Muscle layer of duodenum (tissue), 2 donors: ENCODE measurements around the gene CUL9.
"Not testable (repeated sequence)": the region's sequence is repeated elsewhere in the genome, so short reads cannot be mapped to it uniquely, and the experiment has no call there.

Experiments
- H3K27ac ChIP-seq: one replicate; pipeline ENCODE4 v1.7.0; 2013; ENCODE audit warnings: mild to moderate bottlenecking, low read length
- H3K27me3 ChIP-seq: one replicate; pipeline ENCODE4 v1.7.0; 2013; ENCODE audit warnings: low read depth, mild to moderate bottlenecking, control low read depth, low read length
- H3K36me3 ChIP-seq, 2 donors: one replicate each; pipeline ENCODE4 v1.7.0; 2013; ENCODE audit warnings: low read length in 2 of 2, control low read depth in 1 of 2, mild to moderate bottlenecking in 1 of 2; ENCODE audit not compliant: insufficient read depth in 2 of 2, control insufficient read depth in 1 of 2
- H3K4me1 ChIP-seq, 2 donors: one replicate each; pipeline ENCODE4 v1.7.0; 2013; ENCODE audit warnings: low read length in 2 of 2, mild to moderate bottlenecking in 2 of 2, control low read depth in 1 of 2, moderate library complexity in 1 of 2; ENCODE audit not compliant: insufficient read depth in 2 of 2, control insufficient read depth in 1 of 2
- H3K4me3 ChIP-seq, 2 donors: one replicate each; pipeline ENCODE4 v1.7.0; 2013; ENCODE audit warnings: low read length in 2 of 2, low read depth in 1 of 2, mild to moderate bottlenecking in 1 of 2
- H3K9me3 ChIP-seq, 2 donors: one replicate each; pipeline ENCODE4 v1.7.0; 2013; ENCODE audit warnings: low read length in 2 of 2, control low read depth in 1 of 2, mild to moderate bottlenecking in 1 of 2; ENCODE audit not compliant: control insufficient read depth in 1 of 2
- donor health status: healthy.

Gene CUL9

DNA sequence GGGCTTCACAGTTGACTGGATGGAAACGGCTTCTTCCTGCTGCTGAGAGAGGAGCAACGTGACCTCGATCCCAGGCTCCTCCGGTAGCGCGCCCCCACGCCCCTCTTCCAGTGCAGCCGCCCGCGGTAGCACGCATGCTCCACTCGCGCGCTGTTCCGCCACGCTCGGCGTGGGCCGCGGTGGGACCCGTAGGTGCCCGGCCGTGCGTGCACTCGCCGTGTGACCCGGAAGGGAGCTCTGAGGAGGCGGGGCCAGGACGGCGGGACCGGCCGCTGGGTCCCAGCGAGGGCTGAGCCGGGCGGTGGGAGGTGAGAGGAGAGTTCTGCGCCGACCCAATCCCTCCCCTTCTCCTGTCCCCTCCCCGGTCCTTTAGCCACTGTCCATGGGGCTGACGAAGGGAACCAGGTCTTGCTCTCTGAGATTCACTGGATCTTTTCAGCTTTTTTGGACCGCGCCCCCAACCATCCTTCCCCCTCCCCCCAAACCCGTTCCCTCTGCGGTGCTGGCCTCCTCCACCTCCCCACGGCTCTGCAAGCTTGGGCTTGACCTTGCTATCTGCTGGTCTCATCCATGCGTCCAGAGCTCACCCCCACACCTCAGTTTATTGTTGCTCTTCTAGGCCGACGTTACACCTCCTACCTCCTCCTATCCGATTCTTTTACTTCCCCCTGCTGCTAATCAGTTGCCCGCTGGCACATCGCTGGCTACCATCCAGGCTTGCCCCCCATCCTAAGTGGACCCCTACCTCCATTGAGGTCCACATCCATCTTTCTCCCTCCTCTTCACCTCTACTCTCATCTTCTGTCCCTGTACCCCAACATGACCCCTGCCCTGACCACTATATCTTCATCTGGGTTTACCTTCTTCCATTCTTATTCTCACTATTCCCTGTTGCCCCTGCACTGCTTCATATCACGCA lies at the start of gene CUL9:
Gene CUL9 (plus strand): TSS at position 255 of the 919 bp plus-strand sequence. CDS start 2,115 bp downstream, outside the sequence.
- H3K27me3 ChIP-seq = no peaks in the 10 kb centered on the region

DNA sequence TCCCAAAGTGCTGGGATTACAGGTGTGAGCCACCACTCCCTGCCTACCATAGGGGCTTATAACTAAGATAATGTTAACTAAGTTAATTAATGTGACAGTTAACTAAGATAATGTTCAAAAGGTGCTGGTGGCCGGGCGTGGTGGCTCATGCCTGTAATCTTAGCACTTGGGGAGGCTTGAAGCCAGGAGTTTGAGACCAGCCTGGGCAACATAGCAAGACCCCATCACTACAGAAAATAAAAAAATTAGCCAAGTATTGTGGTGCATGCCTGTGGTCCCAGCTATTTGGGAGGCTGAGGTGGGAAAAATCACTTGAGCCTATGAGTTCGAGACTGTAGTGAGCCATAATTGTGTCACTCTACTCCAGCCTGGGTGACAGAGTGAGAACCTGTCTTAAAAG lies 43.7 kb upstream of the CUL9 start:
- Histone ChIP-seq H3K27me3 (no peaks in the 10 kb centered on the region), H3K36me3 (no peaks in the 10 kb centered on the region), H3K9me3 (no peaks in the 10 kb centered on the region), H3K4me1 (peaks cover 0 to 3% of the 10 kb centered on the region in 2 donors), H3K27ac (no peak overlapping the region), H3K4me3 (no peak overlapping the region)

More for the DNA sequence above, at the start of gene CUL9:
- peak within 1 kb of the TSS; percentile 85 for H3K27ac ChIP-seq
- H3K4me3 ChIP-seq = peak within 1 kb of the TSS; percentile 80 to 85
- H3K9me3 ChIP-seq = no peaks in the 10 kb centered on the region
- peaks cover 39 to 55% of the 10 kb centered on the region in 2 donors for H3K36me3 ChIP-seq
- H3K4me1 ChIP-seq = peaks cover 0 to 29% of the 10 kb centered on the region in 2 donors

DNA sequence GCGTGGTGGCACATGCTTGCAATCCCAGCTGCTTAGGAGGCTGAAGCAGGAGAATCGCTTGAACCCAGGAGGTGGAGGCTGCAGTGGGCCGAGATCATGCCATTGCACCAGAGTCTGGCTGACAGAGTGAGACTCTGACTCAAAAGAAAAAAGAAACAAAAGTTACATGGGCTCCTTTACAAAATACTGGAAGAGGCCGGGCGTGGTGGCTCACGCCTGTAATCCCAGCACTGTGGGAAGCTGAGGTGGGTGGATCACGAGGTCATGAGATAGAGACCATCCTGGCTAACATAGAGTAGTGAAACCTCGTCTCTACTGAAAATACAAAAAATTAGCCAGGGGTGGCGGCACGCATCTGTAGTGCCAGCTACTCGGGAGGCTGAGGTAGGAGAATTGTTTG lies 42.0 kb upstream of the CUL9 start:
- not testable (repeated sequence) for H3K27ac ChIP-seq, H3K36me3 ChIP-seq, H3K27me3 ChIP-seq, H3K9me3 ChIP-seq, H3K4me3 ChIP-seq
- peaks cover 0 to 12% of the 10 kb centered on the region in 2 donors for H3K4me1 ChIP-seq

DNA sequence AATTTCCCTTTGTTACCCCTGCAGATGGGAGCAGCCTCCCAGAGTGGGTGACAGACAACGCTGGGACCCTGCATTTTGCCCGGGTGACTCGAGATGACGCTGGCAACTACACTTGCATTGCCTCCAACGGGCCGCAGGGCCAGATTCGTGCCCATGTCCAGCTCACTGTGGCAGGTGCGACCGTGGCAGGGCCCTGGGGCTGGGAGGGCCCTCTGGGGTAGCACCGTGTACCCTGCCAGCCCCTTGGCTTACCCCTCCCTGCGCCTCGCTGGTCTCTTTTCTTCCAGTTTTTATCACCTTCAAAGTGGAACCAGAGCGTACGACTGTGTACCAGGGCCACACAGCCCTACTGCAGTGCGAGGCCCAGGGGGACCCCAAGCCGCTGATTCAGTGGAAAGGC lies 40.4 kb upstream of the CUL9 start:
- Histone ChIP-seq H3K36me3 (peaks cover 0 to 4% of the 10 kb centered on the region in 2 donors), H3K4me1 (peaks cover 0 to 12% of the 10 kb centered on the region in 2 donors), H3K27me3 (no peaks in the 10 kb centered on the region), H3K27ac (no peak overlapping the region), H3K4me3 (no peak overlapping the region), H3K9me3 (no peaks in the 10 kb centered on the region)

DNA sequence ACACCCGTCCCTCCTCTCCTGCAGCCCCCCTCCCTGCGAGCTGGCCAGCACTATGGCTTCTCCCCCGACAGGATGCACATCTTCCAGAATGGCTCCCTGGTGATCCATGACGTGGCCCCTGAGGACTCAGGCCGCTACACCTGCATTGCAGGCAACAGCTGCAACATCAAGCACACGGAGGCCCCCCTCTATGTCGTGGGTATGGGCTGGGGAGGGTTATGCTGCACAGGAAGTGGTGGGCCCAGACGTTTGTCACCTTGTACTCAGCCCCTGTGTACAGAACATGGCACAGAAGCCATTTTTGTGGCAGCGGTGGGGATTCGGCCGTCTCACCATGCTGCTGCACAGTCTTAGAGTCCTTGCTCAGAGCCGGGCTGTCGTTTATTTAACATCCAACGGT lies 39.9 kb upstream of the CUL9 start:
- Histone ChIP-seq H3K27me3 (no peaks in the 10 kb centered on the region), H3K27ac (no peak overlapping the region), H3K9me3 (no peaks in the 10 kb centered on the region), H3K4me1 (peaks cover 0 to 12% of the 10 kb centered on the region in 2 donors), H3K4me3 (no peak overlapping the region), H3K36me3 (peaks cover 0 to 4% of the 10 kb centered on the region in 2 donors)

DNA sequence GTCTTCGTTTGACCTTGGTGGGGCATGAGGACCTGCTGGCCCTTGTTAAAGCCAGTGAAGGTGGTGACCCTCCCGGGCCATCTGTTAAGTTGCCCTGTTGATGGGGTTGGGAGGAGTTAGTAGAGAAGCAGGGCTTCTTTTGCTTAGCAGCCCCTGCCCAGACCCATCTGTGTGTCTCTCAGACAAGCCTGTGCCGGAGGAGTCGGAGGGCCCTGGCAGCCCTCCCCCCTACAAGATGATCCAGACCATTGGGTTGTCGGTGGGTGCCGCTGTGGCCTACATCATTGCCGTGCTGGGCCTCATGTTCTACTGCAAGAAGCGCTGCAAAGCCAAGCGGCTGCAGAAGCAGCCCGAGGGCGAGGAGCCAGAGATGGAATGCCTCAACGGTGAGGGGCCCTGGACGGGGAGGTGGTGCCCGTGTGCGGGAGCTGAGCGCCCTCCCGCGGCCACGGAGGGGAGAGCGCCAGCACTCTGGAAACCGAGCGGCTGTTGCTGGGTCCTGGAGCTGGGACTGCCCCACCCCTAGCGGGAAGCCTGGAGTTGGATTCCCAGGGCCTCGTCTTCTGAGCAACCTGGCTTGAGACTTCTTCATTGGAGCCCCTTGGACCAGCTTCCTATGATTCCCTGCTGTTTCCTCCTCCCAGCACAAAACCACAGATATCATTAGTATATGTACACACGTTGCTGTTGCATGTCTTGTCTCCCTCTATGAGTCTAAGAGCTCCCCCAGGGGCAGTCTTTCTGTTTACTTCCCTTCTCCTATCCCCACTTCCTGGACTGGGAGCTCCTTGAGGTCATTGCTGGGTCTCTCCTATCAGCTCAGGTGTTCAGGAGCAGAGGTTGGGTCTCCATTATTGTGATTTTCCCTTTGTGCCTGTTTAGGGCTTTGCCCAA lies 38.5 kb upstream of the CUL9 start:
- Histone ChIP-seq H3K36me3 (peaks cover 0 to 4% of the 10 kb centered on the region in 2 donors), H3K27ac (no peak overlapping the region), H3K9me3 (no peaks in the 10 kb centered on the region), H3K4me3 (no peak overlapping the region), H3K4me1 (peaks cover 0 to 12% of the 10 kb centered on the region in 2 donors), H3K27me3 (no peaks in the 10 kb centered on the region)

DNA sequence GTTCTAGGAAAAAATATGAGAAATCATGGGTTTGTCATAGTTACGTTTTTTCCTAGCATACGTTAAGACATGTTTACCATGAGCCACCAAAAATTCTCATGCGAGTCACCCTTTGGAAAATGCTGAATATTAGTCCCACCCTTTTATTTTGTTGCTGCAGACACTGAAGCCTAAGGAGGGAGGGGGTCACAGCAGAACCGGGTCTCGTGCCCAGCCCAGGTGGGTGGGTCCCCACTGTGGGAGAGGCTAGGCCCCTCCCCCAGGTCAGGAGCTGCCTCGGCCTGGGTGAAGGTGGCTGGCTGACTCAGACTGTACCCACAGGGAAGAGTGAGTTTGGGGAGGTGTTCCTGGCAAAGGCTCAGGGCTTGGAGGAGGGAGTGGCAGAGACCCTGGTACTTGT lies 37.1 kb upstream of the CUL9 start:
- Histone ChIP-seq H3K36me3 (peaks cover 0 to 4% of the 10 kb centered on the region in 2 donors), H3K9me3 (no peaks in the 10 kb centered on the region), H3K4me3 (no peak overlapping the region), H3K4me1 (peaks cover 0 to 12% of the 10 kb centered on the region in 2 donors), H3K27me3 (no peaks in the 10 kb centered on the region), H3K27ac (no peak overlapping the region)

DNA sequence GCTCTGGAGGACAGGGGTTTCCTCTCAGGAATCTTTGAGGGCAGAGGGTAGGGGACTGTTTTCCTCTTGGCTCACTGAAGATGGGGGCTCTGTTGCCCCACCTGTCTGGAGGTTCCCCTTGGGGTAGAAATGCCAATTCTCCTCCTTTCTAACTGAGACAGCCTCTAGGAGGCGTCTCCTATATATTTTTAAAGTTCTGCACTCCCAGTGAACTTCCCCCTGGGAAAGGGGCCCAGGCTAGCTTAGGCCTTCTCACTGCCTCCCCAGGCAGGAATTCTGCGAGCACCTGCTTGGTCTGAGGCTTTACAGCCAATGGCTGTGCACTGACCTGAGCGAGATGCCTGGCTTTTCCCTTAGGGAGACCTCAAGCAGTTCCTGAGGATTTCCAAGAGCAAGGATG lies 35.7 kb upstream of the CUL9 start:
- H3K4me3 ChIP-seq = no peak overlapping the region
- no peaks in the 10 kb centered on the region for H3K27me3 ChIP-seq
- H3K36me3 ChIP-seq = peaks cover 0 to 4% of the 10 kb centered on the region in 2 donors
- H3K9me3 ChIP-seq = no peaks in the 10 kb centered on the region
- no peak overlapping the region for H3K27ac ChIP-seq
- H3K4me1 ChIP-seq = peaks cover 0 to 12% of the 10 kb centered on the region in 2 donors

DNA sequence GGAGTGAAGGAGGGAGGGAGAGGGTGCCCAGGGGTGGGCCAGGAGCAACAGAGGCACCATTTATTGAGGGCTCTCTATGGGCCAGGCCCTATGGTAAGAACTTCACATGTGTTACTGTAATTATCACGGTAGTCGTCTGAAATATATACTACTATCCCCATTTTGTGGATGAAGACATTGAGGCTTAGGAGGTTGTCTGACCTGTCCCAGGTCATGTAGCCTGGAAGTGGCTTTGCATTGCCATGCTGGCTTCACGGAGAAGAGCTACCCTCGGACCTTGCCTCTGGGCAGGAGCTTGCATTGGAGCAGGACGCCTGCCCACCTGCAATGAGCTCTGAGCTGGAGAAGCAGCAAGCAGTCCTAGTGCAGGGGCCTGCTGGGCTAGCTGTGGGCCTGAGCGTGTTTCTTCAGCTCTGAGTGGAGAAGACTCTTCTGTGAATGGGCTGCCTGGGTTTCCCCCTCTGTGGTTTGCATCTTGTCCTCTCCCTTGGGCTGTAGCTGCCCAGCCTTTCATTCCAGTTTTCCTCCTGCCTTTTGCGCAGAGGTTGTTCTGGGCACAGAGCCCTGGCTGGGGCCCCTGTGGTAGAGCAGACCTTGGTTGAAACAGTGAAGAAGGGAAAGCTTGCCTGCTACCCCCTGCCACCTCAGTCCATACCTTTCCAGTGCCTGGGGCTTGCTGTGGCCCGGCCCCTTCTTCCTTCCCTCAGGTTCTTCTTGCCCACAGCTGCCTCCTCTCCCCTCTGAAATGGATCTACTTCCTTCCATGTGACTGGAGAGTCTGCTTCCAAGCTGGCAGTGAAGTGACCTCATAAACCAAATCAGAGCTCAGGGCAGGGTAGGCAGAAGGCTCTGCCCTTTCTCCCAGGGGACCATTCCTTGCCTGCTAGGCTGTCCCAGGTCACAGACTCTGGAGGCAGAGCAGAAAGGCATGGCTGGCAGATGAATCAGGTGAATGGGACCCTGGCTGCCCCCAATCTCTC lies 35.0 kb upstream of the CUL9 start:
- H3K36me3 ChIP-seq = peaks cover 0 to 4% of the 10 kb centered on the region in 2 donors
- H3K4me1 ChIP-seq = peaks cover 0 to 12% of the 10 kb centered on the region in 2 donors

DNA sequence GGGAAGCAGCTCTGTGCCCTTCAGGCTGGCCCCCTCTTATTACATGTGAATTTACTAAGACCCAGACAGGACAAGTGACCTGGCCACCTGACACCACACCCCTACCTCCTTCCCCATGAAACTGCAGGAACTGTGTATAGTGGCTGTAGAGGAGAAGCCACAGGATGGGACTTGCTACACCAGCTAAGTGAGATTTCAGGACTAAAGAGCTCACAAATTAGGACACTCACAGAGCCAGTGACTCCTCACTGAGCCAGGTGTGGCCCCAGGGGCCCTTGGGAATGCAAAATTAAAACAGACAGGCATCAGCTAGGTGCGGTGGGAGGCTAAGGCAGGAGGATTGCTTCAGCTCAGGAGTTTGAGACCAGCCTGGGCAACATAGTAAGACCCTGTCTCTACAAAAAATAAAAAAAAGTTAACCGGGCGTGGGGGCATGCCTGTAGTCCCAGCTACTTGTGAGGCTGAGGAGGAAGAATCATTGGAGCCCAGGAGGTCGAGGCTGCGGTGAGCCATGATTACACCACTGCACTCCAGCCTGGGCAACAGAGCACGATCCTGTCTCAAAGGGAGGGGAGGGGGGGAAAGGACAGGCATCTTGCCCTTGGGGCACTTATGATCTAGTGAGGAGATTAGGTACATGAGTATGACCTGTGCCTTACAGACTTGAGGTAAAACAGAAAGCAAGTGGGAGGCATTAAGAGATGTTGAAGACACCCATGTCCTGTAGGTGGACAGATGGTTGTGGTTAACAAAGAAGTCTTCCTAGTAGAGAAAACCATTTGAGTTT lies 34.1 kb upstream of the CUL9 start:
- Histone ChIP-seq H3K4me1 (peaks cover 0 to 12% of the 10 kb centered on the region in 2 donors), H3K27me3 (no peaks in the 10 kb centered on the region)

More for the DNA sequence above, 35.0 kb upstream of the CUL9 start:
- Histone ChIP-seq H3K27me3 (no peaks in the 10 kb centered on the region), H3K4me3 (no peak overlapping the region), H3K9me3 (no peaks in the 10 kb centered on the region), H3K27ac (no peak overlapping the region)

More for the DNA sequence above, 34.1 kb upstream of the CUL9 start:
- H3K4me3 ChIP-seq = no peak overlapping the region
- H3K9me3 ChIP-seq = no peaks in the 10 kb centered on the region
- H3K36me3 ChIP-seq = peaks cover 0 to 4% of the 10 kb centered on the region in 2 donors
- no peak overlapping the region for H3K27ac ChIP-seq
